Upper lobe of left lung (tissue), 4 donors: ENCODE results near the gene MRPL34.

ENCODE experiments used
- CTCF ChIP-seq, 6 experiments: fragments of 450-650 bp in 4 of 6; fragments of 200-600 bp in 2 of 6; sonication (generic) in 2 of 6; IDR thresholded peaks; one replicate each; pipeline ENCODE4 v1.5.1; 2016 to 2019; ENCODE audit warnings: antibody characterized with exemption in 6 of 6
- POLR2AphosphoS5 ChIP-seq, 2 donors: sonication (generic); formaldehyde crosslinking; IDR thresholded peaks; one replicate each; pipeline ENCODE4 v1.5.1; 2017; ENCODE audit warnings: antibody characterized with exemption in 2 of 2

GRCh38 chr19:17311455-17312188 is 6.0 kb downstream of the MRPL34 start:
- TF ChIP-seq CTCF (IDR thresholded peaks at IDR 0.05), result no peak
- TF ChIP-seq POLR2AphosphoS5 (IDR thresholded peaks at IDR 0.05), result no peak
